Kasumi-1 (cell line): ENCODE measurements around the gene FAM13C.
A peak's percentile ranks its signal among the peaks of the same experiment; 100 is the strongest.
"Not testable (repeated sequence)": the region's sequence is repeated elsewhere in the genome, so short reads cannot be mapped to it uniquely, and the experiment has no call there.

ENCODE experiments used
- DNase-seq, 2 experiments: peaks; one replicate each; lab custom pipeline; 2025; lab: John Stamatoyannopoulos, UW

Gene FAM13C

GRCh38 chr10:59234816-59235429 lies 127.4 kb downstream of the FAM13C start:
- DNase-seq: peak; percentile 67 to 91

GRCh38 chr10:59234194-59234593 lies 128.2 kb downstream of the FAM13C start:
- no peak for DNase-seq

- DNase-seq: no peak
Observed at GRCh38 chr10:59229441-59229840, 132.9 kb downstream of the FAM13C start.

GRCh38 chr10:59227136-59227673 lies 135.1 kb downstream of the FAM13C start:
- DNase-seq: no peak

GRCh38 chr10:59225211-59225610 lies 137.1 kb downstream of the FAM13C start:
- no peak for DNase-seq

GRCh38 chr10:59223597-59223996 lies 138.8 kb downstream of the FAM13C start:
- not testable (repeated sequence) for DNase-seq

GRCh38 chr10:59222788-59223187 lies 139.6 kb downstream of the FAM13C start:
- no peak for DNase-seq

GRCh38 chr10:59216178-59216869 lies 146.0 kb downstream of the FAM13C start:
- DNase-seq: no peak

- DNase-seq: no peak
Observed at GRCh38 chr10:59214160-59214559, 148.2 kb downstream of the FAM13C start.

- no peak for DNase-seq
Observed at GRCh38 chr10:59212301-59212798, 150.0 kb downstream of the FAM13C start.

- no peak for DNase-seq
Observed at GRCh38 chr10:59206204-59206720, 156.1 kb downstream of the FAM13C start.
